Activated T-helper 1 cell treated with anti-CD3 and anti-CD28 coated beads, Interleukin-2, amount 50 U/mL, for 16 hours (primary cell): Measurements from ENCODE around the gene SARS1.

ENCODE experiments used
- DNase-seq, 2 donors: peaks; one replicate each; pipeline ENCODE4 v3.0.0-alpha.2; 2020; ENCODE audit warnings: low read depth in 1 of 2, low spot score in 1 of 2

The SARS1 gene

GRCh38 chr1:109259674-109260557, 46.2 kb downstream of the SARS1 start:
- DNase-seq = no peak

GRCh38 chr1:109261006-109261405, 47.3 kb downstream of the SARS1 start:
- no peak for DNase-seq

GRCh38 chr1:109261578-109261977, 47.9 kb downstream of the SARS1 start:
- DNase-seq = no peak

- DNase-seq = no peak
Measured at GRCh38 chr1:109262231-109263055, 48.7 kb downstream of the SARS1 start.

GRCh38 chr1:109263234-109263596, 49.5 kb downstream of the SARS1 start:
- no peak for DNase-seq

- DNase-seq = peak; percentile 57 to 60
Measured at GRCh38 chr1:109263597-109264378, 50.1 kb downstream of the SARS1 start.

- DNase-seq = no peak
Measured at GRCh38 chr1:109264379-109264755, 50.6 kb downstream of the SARS1 start.

- no peak for DNase-seq
Measured at GRCh38 chr1:109265016-109265415, 51.3 kb downstream of the SARS1 start.

GRCh38 chr1:109265741-109266330, 52.1 kb downstream of the SARS1 start:
- DNase-seq = no peak

- DNase-seq = no peak
Measured at GRCh38 chr1:109266965-109267364, 53.2 kb downstream of the SARS1 start.

- no peak for DNase-seq
Measured at GRCh38 chr1:109267743-109268300, 54.1 kb downstream of the SARS1 start.

GRCh38 chr1:109268431-109269211, 54.9 kb downstream of the SARS1 start:
- no peak for DNase-seq

GRCh38 chr1:109269212-109269980, 55.7 kb downstream of the SARS1 start:
- DNase-seq = no peak

GRCh38 chr1:109269981-109270622, 56.4 kb downstream of the SARS1 start:
- no peak for DNase-seq

GRCh38 chr1:109270623-109271317, 57.1 kb downstream of the SARS1 start:
- DNase-seq = no peak

GRCh38 chr1:109271458-109271857, 57.7 kb downstream of the SARS1 start:
- DNase-seq = no peak

GRCh38 chr1:109272021-109272799, 58.5 kb downstream of the SARS1 start:
- DNase-seq = no peak
